ENCODE results near the gene SH2B3.

- TF ChIP-seq CTCF (IDR thresholded peaks at IDR 0.05; ENCODE audit: poor library complexity, severe bottlenecking), result no peak
- TF ChIP-seq POLR2AphosphoS5 (IDR thresholded peaks at IDR 0.05), result no peak
- no peak for TF ChIP-seq SMC3 (conservative IDR thresholded peaks at IDR 0.05; ENCODE audit: poor library complexity)
- no peak for TF ChIP-seq EP300 (conservative IDR thresholded peaks at IDR 0.05; ENCODE audit: poor library complexity, severe bottlenecking)
- no peak for TF ChIP-seq EZH2 (IDR thresholded peaks at IDR 0.05; ENCODE audit: borderline replicate concordance, insufficient read depth, low read length, poor library complexity, severe bottlenecking)
Observed at GRCh38 chr12:111438481-111438880, 32.8 kb downstream of the SH2B3 start.

Data from neural cell (in vitro differentiated cells).